ENCODE measurements around the gene LYRM2. TPM values are rescaled to one million over a fixed set of nuclear protein-coding genes. Genes with fewer than 3 reads are reported as not detected.

LYRM2 gene
- total RNA-seq, 1 donor from 2014 or later = 27.5 TPM

GRCh38 chr6:89615882-89616281 lies 22.7 kb downstream of the LYRM2 start:
- no peak for DNase-seq (ENCODE audit: low spot score)
- no peak for TF ChIP-seq CTCF (IDR thresholded peaks at IDR 0.05)
- Mint-ChIP-seq H3K4me3 (ENCODE audit: unreplicated experiment) (no peak overlapping the region), H3K9me3 (ENCODE audit: low read depth) (no peaks in the 10 kb centered on the region), H3K27ac (ENCODE audit: unreplicated experiment) (no peak overlapping the region), H3K27me3 (ENCODE audit: low read depth) (no peaks in the 10 kb centered on the region), H3K36me3 (ENCODE audit: low read depth) (peaks cover 17% of the 10 kb centered on the region), H3K4me1 (ENCODE audit: low read depth) (peaks cover 11% of the 10 kb centered on the region)

- no peak for TF ChIP-seq CTCF (IDR thresholded peaks at IDR 0.05)
- Mint-ChIP-seq H3K4me1 (ENCODE audit: low read depth) (peaks cover 11% of the 10 kb centered on the region), H3K27ac (ENCODE audit: unreplicated experiment) (no peak overlapping the region), H3K36me3 (ENCODE audit: low read depth) (peaks cover 15% of the 10 kb centered on the region), H3K4me3 (ENCODE audit: unreplicated experiment) (no peak overlapping the region), H3K9me3 (ENCODE audit: low read depth) (no peaks in the 10 kb centered on the region), H3K27me3 (ENCODE audit: low read depth) (no peaks in the 10 kb centered on the region)
- DNase-seq (ENCODE audit: low spot score) = no peak
Measured at GRCh38 chr6:89613790-89614189, 24.8 kb downstream of the LYRM2 start.

- Mint-ChIP-seq H3K27ac (ENCODE audit: unreplicated experiment) (no peak overlapping the region), H3K27me3 (ENCODE audit: low read depth) (no peaks in the 10 kb centered on the region), H3K9me3 (ENCODE audit: low read depth) (no peaks in the 10 kb centered on the region), H3K4me3 (ENCODE audit: unreplicated experiment) (no peak overlapping the region), H3K36me3 (ENCODE audit: low read depth) (peaks cover 14% of the 10 kb centered on the region), H3K4me1 (ENCODE audit: low read depth) (peaks cover 11% of the 10 kb centered on the region)
- DNase-seq (ENCODE audit: low spot score) = no peak
- TF ChIP-seq CTCF (IDR thresholded peaks at IDR 0.05) = peak; percentile 13
Measured at GRCh38 chr6:89612121-89612520, 26.4 kb downstream of the LYRM2 start.

- Mint-ChIP-seq H3K27ac (ENCODE audit: unreplicated experiment) (peak overlapping the region; percentile 27), H3K36me3 (ENCODE audit: low read depth) (peaks cover 14% of the 10 kb centered on the region), H3K27me3 (ENCODE audit: low read depth) (no peaks in the 10 kb centered on the region), H3K4me3 (ENCODE audit: unreplicated experiment) (no peak overlapping the region), H3K9me3 (ENCODE audit: low read depth) (no peaks in the 10 kb centered on the region), H3K4me1 (ENCODE audit: low read depth) (peaks cover 11% of the 10 kb centered on the region)
- TF ChIP-seq CTCF (IDR thresholded peaks at IDR 0.05) = no peak
- DNase-seq (ENCODE audit: low spot score) = no peak
Measured at GRCh38 chr6:89611666-89612065, 26.9 kb downstream of the LYRM2 start.

GRCh38 chr6:89610149-89610642 lies 28.4 kb downstream of the LYRM2 start:
- peak; percentile 86 for TF ChIP-seq CTCF (IDR thresholded peaks at IDR 0.05)
- H3K4me1 Mint-ChIP-seq (ENCODE audit: low read depth) = peaks cover 11% of the 10 kb centered on the region
- no peak overlapping the region for H3K4me3 Mint-ChIP-seq (ENCODE audit: unreplicated experiment)
- H3K36me3 Mint-ChIP-seq (ENCODE audit: low read depth) = peaks cover 15% of the 10 kb centered on the region
- no peaks in the 10 kb centered on the region for H3K9me3 Mint-ChIP-seq (ENCODE audit: low read depth)
- H3K27ac Mint-ChIP-seq (ENCODE audit: unreplicated experiment) = no peak overlapping the region
- no peak for DNase-seq (ENCODE audit: low spot score)
- no peaks in the 10 kb centered on the region for H3K27me3 Mint-ChIP-seq (ENCODE audit: low read depth)

All from chondrocyte (in vitro differentiated cells).